ENCODE measurements around the gene CBFA2T2.

DNA sequence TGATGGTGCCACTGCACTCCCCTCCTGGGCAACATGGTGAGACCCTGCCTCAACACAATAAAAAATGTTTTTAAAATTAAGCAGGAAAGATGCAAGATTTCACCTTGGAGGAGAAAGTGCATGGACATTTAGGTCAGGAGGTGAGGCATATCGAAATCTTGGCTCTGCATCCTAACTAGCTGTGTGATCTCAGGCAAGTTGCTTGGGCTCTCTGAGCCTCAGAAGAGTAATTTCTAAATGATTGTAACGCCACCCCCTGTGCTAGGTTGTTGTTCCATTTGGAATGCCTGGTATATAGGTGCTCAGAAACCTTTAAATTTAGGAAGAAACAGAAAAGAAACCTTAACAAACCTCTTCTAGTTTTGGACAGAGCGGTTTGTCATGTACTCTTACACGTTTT, 136.3 kb downstream of the CBFA2T2 start:
- TF ChIP-seq, protein P1, sequence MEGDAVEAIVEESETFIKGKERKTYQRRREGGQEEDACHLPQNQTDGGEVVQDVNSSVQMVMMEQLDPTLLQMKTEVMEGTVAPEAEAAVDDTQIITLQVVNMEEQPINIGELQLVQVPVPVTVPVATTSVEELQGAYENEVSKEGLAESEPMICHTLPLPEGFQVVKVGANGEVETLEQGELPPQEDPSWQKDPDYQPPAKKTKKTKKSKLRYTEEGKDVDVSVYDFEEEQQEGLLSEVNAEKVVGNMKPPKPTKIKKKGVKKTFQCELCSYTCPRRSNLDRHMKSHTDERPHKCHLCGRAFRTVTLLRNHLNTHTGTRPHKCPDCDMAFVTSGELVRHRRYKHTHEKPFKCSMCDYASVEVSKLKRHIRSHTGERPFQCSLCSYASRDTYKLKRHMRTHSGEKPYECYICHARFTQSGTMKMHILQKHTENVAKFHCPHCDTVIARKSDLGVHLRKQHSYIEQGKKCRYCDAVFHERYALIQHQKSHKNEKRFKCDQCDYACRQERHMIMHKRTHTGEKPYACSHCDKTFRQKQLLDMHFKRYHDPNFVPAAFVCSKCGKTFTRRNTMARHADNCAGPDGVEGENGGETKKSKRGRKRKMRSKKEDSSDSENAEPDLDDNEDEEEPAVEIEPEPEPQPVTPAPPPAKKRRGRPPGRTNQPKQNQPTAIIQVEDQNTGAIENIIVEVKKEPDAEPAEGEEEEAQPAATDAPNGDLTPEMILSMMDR (conservative IDR thresholded peaks at IDR 0.05 in 1 of 2, IDR thresholded peaks at IDR 0.05 in 1 of 2; ENCODE audit: extremely low read depth in 1 of 2, insufficient read depth in 1 of 2, low read depth in 1 of 2, low read length in 2 of 2) = no peak
- TF ChIP-seq EZH2 (IDR thresholded peaks at IDR 0.05; ENCODE audit: borderline replicate concordance, low read length) = no peak
